IPS DF 6.9 (cell line): Measurements from ENCODE around the gene COL4A3.

Experiments used
- DNase-seq: peaks from one replicate; pipeline ENCODE4 v3.0.0-alpha.2; 2013; ENCODE audit warnings: low read depth, low spot score
- H3K27ac ChIP-seq: one replicate; pipeline ENCODE4 v1.5.1; 2013; ENCODE audit warnings: low read length, control low read depth
- H3K27me3 ChIP-seq: 2 replicates; pipeline ENCODE4 v1.6.1; 2013; ENCODE audit warnings: mild to moderate bottlenecking, low read length; ENCODE audit not compliant: control insufficient read depth, insufficient read depth
- H3K36me3 ChIP-seq: 2 replicates; pipeline ENCODE4 v1.6.1; 2013; ENCODE audit warnings: low read length; ENCODE audit not compliant: control insufficient read depth, insufficient read depth
- H3K4me1 ChIP-seq: 2 replicates; pipeline ENCODE4 v1.6.1; 2013; ENCODE audit warnings: low read length; ENCODE audit not compliant: control insufficient read depth, insufficient read depth
- H3K4me3 ChIP-seq: 2 replicates; pipeline ENCODE4 v1.5.1; 2013; ENCODE audit warnings: mild to moderate bottlenecking, low read length
- H3K9me3 ChIP-seq: 2 replicates; pipeline ENCODE4 v1.6.1; 2013; ENCODE audit warnings: low read length, inconsistent platforms; ENCODE audit not compliant: control insufficient read depth, insufficient read depth
- WGBS: extraction: QIAGEN DNeasy Blood & Tissue Kit; methylation state at CpG from one replicate; pipeline ENCODE4 v1.1.7; 2013; ENCODE audit warnings: mixed read lengths, missing lambda C conversion rate; ENCODE audit not compliant: insufficient read length, insufficient coverage; 5-methylcytosine and 5-hydroxymethylcytosine counted together

COL4A3 gene

DNA sequence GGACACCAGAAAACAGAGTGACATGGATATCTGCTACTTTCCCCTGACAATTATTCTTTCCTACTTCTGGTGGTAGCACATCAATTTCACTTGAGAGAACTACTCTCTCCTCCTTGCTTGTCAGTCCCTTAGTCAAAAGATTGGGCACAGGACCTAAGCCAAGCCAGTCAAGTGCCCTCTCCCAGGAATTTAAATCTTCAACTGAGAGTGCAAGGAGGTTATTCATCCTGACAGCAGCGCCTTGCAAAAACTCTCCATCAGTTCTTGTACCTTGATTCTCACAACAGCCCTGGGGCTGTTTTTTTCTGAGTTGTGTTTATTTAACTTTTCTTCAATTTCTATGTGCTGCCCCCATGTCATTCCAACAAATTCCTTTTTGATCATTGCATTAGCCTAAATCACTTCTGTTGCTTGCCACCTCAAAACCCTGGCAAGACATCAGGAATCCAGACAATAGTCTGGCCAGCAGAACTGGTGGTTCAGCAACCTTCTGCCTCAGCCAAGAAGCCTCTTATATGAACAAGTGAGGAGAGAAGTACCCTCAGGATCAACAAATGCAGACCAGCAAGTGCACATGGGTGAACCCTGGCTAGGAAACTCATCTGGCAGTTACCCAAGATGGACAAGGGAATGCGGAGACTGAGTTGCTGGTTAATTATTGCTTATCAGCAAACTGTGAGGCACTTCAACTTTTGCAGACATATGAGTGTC, 19.4 kb downstream of the COL4A3 start:
- no peak overlapping the region for H3K4me3 ChIP-seq
- no peaks in the 10 kb centered on the region for H3K27me3 ChIP-seq
- no peak for DNase-seq
- H3K27ac ChIP-seq = no peak overlapping the region
- H3K9me3 ChIP-seq = no peaks in the 10 kb centered on the region
- H3K36me3 ChIP-seq = no peaks in the 10 kb centered on the region
- no CpG with 5 or more reads among the region's 2 CpGs for WGBS
- 0 out of 2 replicates have a peak, but pooled peaks cover 4% of the 10 kb centered on the region for H3K4me1 ChIP-seq

- no peak overlapping the region for H3K4me3 ChIP-seq
- no CpG with 5 or more reads among the region's 6 CpGs for WGBS
- H3K4me1 ChIP-seq = 0 out of 2 replicates have a peak, but pooled peaks cover 4% of the 10 kb centered on the region
- DNase-seq = no peak
- no peaks in the 10 kb centered on the region for H3K9me3 ChIP-seq
- no peaks in the 10 kb centered on the region for H3K36me3 ChIP-seq
- H3K27me3 ChIP-seq = no peaks in the 10 kb centered on the region
- no peak overlapping the region for H3K27ac ChIP-seq
These were observed 21.3 kb downstream of the COL4A3 start for GRCh38 chr2:227185615-227186232.

GRCh38 chr2:227186751-227187150, 22.3 kb downstream of the COL4A3 start:
- H3K27me3 ChIP-seq = no peaks in the 10 kb centered on the region
- no CpG with 5 or more reads among the region's 1 CpG for WGBS
- 0 out of 2 replicates have a peak, but pooled peaks cover 4% of the 10 kb centered on the region for H3K4me1 ChIP-seq
- no peak for DNase-seq
- no peak overlapping the region for H3K4me3 ChIP-seq
- no peaks in the 10 kb centered on the region for H3K36me3 ChIP-seq
- no peaks in the 10 kb centered on the region for H3K9me3 ChIP-seq
- H3K27ac ChIP-seq = no peak overlapping the region

- H3K4me3 ChIP-seq = no peak overlapping the region
- H3K4me1 ChIP-seq = peaks cover 4% of the 10 kb centered on the region; the same call in 1 of the 2 replicates
- DNase-seq = no peak
- H3K9me3 ChIP-seq = no peaks in the 10 kb centered on the region
- H3K27me3 ChIP-seq = no peaks in the 10 kb centered on the region
- H3K36me3 ChIP-seq = no peaks in the 10 kb centered on the region
- H3K27ac ChIP-seq = no peak overlapping the region
- WGBS = no CpG with 5 or more reads among the region's 6 CpGs
These were observed 23.9 kb downstream of the COL4A3 start for GRCh38 chr2:227188292-227188691.

- Histone ChIP-seq H3K4me3 (no peak overlapping the region), H3K27me3 (no peaks in the 10 kb centered on the region), H3K9me3 (no peaks in the 10 kb centered on the region), H3K36me3 (no peaks in the 10 kb centered on the region), H3K27ac (no peak overlapping the region), H3K4me1 (peaks cover 1% of the 10 kb centered on the region; the same call in 1 of the 2 replicates)
- no CpG with 5 or more reads among the region's 3 CpGs for WGBS
- no peak for DNase-seq
These were observed 26.9 kb downstream of the COL4A3 start for GRCh38 chr2:227191367-227191766.

DNA sequence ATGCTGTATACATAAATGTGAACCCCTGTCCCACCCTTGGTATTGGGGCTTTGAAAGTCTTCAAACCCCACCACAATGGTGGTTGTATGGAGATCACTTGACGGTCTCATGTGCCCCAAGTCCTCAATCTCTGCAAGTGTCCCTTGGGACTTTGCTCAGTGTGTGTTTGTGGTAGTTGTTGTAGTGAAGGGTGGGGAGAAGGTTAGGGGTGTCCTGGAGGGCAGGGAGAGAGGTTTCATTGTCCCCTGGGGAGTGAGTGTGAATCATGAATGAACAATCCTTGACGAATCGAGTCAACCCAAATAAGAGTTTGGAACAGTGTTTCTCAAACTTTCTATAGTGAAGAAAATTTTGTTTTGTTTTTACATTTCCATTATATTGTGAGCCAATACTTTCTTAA, 28.1 kb downstream of the COL4A3 start:
- H3K4me3 ChIP-seq = no peak overlapping the region
- no CpG with 5 or more reads among the region's 3 CpGs for WGBS
- H3K9me3 ChIP-seq = no peaks in the 10 kb centered on the region
- H3K27me3 ChIP-seq = no peaks in the 10 kb centered on the region
- no peak for DNase-seq
- peaks cover 1% of the 10 kb centered on the region; the same call in 1 of the 2 replicates for H3K4me1 ChIP-seq
- H3K36me3 ChIP-seq = no peaks in the 10 kb centered on the region
- H3K27ac ChIP-seq = no peak overlapping the region

DNA sequence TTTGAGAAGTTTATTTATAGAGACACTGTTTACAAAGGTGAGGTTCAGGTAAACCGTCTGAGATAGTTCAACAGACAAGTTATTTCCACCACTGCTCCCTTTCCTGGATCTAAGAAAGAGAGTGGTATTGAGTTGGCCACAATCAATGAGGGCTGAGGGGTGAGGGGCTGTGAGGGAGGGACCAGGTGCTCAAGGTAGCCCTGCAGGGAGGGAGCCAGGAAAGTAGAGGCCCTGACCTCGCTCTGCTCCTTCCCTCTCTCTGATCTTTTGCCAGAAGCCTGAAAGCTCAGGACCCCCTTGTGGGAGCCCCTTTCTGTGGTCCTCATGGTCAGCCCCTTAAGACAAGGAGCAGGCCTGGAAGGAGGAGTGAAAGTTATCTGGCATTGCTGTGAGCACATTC, 29.8 kb downstream of the COL4A3 start:
- Histone ChIP-seq H3K36me3 (no peaks in the 10 kb centered on the region), H3K4me3 (no peak overlapping the region), H3K4me1 (peaks cover 1% of the 10 kb centered on the region; the same call in 1 of the 2 replicates), H3K27ac (no peak overlapping the region), H3K9me3 (no peaks in the 10 kb centered on the region), H3K27me3 (no peaks in the 10 kb centered on the region)
- DNase-seq = no peak
- no CpG with 5 or more reads among the region's 2 CpGs for WGBS

DNA sequence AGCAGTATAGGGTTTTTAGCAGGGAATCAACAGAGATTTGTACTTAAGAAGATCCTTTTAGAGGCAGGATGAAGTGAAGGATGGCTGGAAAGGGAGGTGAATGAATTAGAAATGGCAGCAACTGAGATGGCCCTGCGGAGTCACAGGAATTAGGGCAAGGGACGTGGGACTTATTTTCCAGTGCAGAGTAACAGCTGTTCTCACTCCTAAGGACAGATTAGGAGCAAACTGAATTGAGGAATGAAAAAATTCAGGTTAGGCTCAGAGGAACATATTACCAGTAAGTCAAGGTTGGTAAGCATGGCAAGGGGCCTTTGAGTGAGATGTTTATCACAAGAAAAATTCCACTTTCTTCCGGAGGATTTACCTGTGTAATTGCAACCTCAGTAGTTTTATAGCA, 34.4 kb downstream of the COL4A3 start:
- Histone ChIP-seq H3K4me3 (no peak overlapping the region), H3K27me3 (no peaks in the 10 kb centered on the region), H3K4me1 (no peaks in the 10 kb centered on the region), H3K9me3 (no peaks in the 10 kb centered on the region), H3K36me3 (no peaks in the 10 kb centered on the region), H3K27ac (no peak overlapping the region)
- no CpG with 5 or more reads among the region's 3 CpGs for whole genome bisulfite sequencing
- DNase-seq = no peak

DNA sequence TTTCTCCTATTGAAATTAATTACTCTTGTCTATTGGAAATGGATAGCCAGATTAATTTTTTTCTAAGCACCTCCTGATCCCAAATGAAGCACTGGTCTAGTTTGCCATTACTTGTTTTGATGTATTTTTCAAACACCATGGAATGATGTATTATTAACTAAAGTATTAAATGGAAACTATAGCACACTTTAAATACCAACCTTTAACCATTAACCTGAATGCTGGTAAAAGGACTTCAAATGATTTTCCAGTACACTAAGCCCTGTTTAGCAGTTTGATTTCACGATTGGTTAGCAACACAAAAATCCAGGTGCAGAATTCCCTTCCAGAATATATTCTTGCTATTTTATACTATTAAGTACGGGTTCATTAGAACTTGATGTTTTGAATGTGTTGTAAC, 37.3 kb downstream of the COL4A3 start:
- Histone ChIP-seq H3K27ac (no peak overlapping the region), H3K27me3 (peaks cover 1% of the 10 kb centered on the region; the same call in 1 of the 2 replicates), H3K4me1 (no peaks in the 10 kb centered on the region), H3K9me3 (no peaks in the 10 kb centered on the region), H3K36me3 (no peaks in the 10 kb centered on the region), H3K4me3 (no peak overlapping the region)
- DNase-seq = no peak
- no CpG with 5 or more reads among the region's 2 CpGs for WGBS

GRCh38 chr2:227204452-227204851, 40.0 kb downstream of the COL4A3 start:
- H3K4me3 ChIP-seq = no peak overlapping the region
- no peak for DNase-seq
- no CpG with 5 or more reads among the region's 4 CpGs for WGBS
- H3K27me3 ChIP-seq = peaks cover 6% of the 10 kb centered on the region; the same call in 1 of the 2 replicates
- no peak overlapping the region for H3K27ac ChIP-seq
- H3K4me1 ChIP-seq = peaks cover 2% of the 10 kb centered on the region; the same call in 1 of the 2 replicates
- H3K9me3 ChIP-seq = no peaks in the 10 kb centered on the region
- H3K36me3 ChIP-seq = no peaks in the 10 kb centered on the region
